ENCODE measurements around the gene TMEM127.

The TMEM127 gene

DNA sequence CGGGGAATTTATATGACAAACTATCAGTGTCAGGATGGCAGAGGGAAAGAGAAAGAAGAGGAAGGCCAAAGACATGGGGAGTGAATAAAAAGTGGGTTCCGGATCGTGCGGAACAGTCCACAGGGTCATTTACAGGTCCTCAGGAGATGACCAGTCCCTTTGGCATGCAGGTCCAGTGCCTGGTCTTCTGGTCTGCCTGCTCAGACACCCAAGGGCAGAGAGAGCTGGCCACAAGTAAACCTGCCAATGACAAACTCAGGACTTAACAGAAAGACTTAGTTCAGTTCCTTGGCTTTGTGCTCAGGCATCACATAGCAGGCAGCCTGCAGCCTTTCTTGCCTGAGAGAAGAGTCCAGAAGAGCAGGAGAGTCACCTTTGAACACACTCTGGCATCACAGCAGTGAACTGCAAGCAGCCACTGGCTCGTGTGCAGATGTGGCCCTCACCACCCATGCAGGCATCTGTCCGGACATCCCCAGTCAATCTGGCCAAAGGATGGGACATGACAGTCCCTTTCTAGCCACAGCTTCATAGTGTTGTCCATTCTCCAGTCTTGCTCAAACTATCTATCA, 14.0 kb downstream of the TMEM127 start:
- Histone ChIP-seq H3K4me3 (ENCODE audit: low read length) (no peak overlapping the region), H3K27ac (ENCODE audit: low read depth, low read length) (no peak overlapping the region), H3K9ac (ENCODE audit: low read depth, low read length) (no peak overlapping the region), H3K9me3 (ENCODE audit: insufficient read depth, low read depth, low read length) (no peaks in the 10 kb centered on the region), H3K4me1 (ENCODE audit: insufficient read depth, low read length) (no peaks in the 10 kb centered on the region), H3K36me3 (ENCODE audit: insufficient read depth, low read length) (peaks cover 28% of the 10 kb centered on the region), H3K27me3 (ENCODE audit: insufficient read depth, low read length) (no peaks in the 10 kb centered on the region)
- 94% methylated on average over 6 of the region's 6 CpGs for WGBS

DNA sequence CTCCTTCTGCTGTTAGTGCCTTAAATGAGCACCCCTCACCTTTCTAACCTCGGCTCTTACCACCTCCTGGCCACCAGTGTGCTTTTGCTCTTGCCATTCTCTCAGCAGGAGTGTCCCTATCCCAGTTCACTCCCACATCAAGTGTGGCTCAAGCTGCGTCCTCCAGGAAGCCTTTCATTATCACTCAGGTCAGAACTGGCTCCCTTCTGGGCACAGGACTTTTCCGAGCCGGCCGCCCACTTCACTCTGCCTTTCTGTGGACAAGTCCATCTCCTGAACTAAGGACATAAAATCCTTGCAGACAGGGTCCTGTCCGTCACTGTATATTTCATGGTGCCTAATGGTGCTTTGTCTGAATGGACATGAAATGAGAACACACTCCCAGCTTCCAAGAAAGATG, 15.6 kb downstream of the TMEM127 start:
- Histone ChIP-seq H3K27ac (ENCODE audit: low read depth, low read length) (no peak overlapping the region), H3K9ac (ENCODE audit: low read depth, low read length) (no peak overlapping the region), H3K9me3 (ENCODE audit: insufficient read depth, low read depth, low read length) (no peaks in the 10 kb centered on the region), H3K36me3 (ENCODE audit: insufficient read depth, low read length) (peaks cover 23% of the 10 kb centered on the region), H3K4me3 (ENCODE audit: low read length) (no peak overlapping the region), H3K27me3 (ENCODE audit: insufficient read depth, low read length) (no peaks in the 10 kb centered on the region), H3K4me1 (ENCODE audit: insufficient read depth, low read length) (no peaks in the 10 kb centered on the region)
- 91% methylated on average over 6 of the region's 6 CpGs for WGBS

DNA sequence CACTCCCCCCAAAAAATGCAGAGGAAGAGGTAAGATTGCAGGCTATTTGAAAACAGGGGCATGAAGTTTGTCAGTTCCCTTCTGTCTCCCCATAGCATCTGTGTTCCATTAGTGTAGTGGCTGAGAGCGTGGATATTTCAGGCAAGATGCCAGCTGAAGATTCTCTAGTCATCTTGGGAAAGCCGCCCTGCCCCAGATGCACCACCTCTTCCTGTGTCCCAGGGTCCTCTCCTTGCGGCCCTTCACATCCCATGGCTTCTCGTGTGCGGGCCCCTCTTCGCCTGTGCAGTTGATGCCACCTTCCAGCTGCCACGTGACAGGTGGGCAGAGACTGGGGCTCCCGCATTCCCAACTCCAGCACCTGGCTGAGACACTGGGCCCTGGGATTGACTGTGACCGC, 16.1 kb downstream of the TMEM127 start:
- no peak overlapping the region for H3K27ac ChIP-seq (ENCODE audit: low read depth, low read length)
- H3K4me1 ChIP-seq (ENCODE audit: insufficient read depth, low read length) = no peaks in the 10 kb centered on the region
- no peak overlapping the region for H3K4me3 ChIP-seq (ENCODE audit: low read length)
- no peaks in the 10 kb centered on the region for H3K9me3 ChIP-seq (ENCODE audit: insufficient read depth, low read depth, low read length)
- 94% methylated on average over 9 of the region's 9 CpGs for WGBS
- no peak overlapping the region for H3K9ac ChIP-seq (ENCODE audit: low read depth, low read length)
- peaks cover 18% of the 10 kb centered on the region for H3K36me3 ChIP-seq (ENCODE audit: insufficient read depth, low read length)
- no peaks in the 10 kb centered on the region for H3K27me3 ChIP-seq (ENCODE audit: insufficient read depth, low read length)

DNA sequence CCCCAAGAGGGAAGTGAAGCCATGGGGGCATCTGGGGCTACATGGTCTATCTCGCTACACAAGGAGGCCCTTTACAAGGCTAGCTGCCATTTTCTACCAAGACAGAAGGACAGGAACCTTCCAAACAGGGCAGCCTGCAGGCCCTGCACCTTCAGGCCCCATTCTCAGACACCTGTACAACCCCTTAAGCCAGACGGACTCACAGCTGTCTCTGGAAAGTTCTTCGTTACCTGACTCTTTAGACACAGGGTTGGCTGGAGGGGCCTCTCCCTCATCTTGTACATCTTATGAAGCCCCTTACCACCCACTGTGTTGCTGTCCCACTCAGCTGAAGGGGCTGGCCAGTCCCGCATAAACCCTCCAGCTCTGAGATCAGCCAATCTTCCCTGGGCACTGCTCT, 17.2 kb downstream of the TMEM127 start:
- no peak overlapping the region for H3K4me3 ChIP-seq (ENCODE audit: low read length)
- no peak overlapping the region for H3K9ac ChIP-seq (ENCODE audit: low read depth, low read length)
- 95% methylated on average over 4 of the region's 4 CpGs for WGBS
- H3K27me3 ChIP-seq (ENCODE audit: insufficient read depth, low read length) = no peaks in the 10 kb centered on the region
- H3K27ac ChIP-seq (ENCODE audit: low read depth, low read length) = no peak overlapping the region
- H3K4me1 ChIP-seq (ENCODE audit: insufficient read depth, low read length) = no peaks in the 10 kb centered on the region
- no peaks in the 10 kb centered on the region for H3K9me3 ChIP-seq (ENCODE audit: insufficient read depth, low read depth, low read length)
- peaks cover 7% of the 10 kb centered on the region for H3K36me3 ChIP-seq (ENCODE audit: insufficient read depth, low read length)

DNA sequence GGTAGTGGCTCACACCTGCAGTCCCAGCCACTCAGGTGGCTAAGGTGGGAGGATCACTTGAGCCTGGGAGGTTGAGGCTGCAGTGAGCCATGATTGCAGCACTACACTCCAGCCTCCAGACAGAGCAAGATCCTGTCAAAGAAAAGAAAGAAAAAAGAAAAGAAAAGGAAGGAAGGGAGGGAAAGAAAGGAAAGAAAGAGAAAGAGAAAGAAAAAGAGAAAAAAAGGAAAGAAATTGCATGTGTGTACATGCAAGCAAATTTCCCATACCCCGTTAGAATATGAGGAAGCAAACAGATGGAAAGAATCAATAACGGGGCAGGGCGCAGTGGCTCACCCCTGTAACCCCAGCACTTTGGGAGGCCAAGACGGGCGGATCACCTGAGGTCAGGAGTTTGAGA, 17.9 kb downstream of the TMEM127 start:
- H3K4me3 ChIP-seq (ENCODE audit: low read length) = no peak overlapping the region
- H3K27me3 ChIP-seq (ENCODE audit: insufficient read depth, low read length) = no peaks in the 10 kb centered on the region
- H3K9ac ChIP-seq (ENCODE audit: low read depth, low read length) = no peak overlapping the region
- no peaks in the 10 kb centered on the region for H3K9me3 ChIP-seq (ENCODE audit: insufficient read depth, low read depth, low read length)
- no peak overlapping the region for H3K27ac ChIP-seq (ENCODE audit: low read depth, low read length)
- H3K4me1 ChIP-seq (ENCODE audit: insufficient read depth, low read length) = no peaks in the 10 kb centered on the region
- peaks cover under 1% of the 10 kb centered on the region for H3K36me3 ChIP-seq (ENCODE audit: insufficient read depth, low read length)
- 100% methylated on average over 5 of the region's 5 CpGs for WGBS

DNA sequence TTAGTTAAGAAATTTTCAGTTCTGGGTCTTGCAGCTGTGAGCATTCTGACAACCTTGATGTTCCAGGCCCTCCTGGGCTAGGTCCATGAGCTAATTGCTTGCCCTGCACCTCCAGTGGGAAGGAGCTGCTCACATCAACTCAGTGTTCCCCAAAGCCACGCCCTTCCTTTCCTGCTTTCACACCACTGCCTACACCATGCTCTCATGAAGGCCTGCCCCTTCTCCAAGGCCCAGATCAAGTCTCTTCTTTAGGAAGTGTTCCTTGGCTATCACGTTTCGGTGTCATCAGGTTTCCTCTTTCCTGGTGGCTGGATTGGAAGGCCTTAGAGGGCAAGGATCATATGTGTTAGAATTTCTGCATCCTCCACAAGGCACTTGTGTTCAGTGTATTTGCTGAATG, 18.8 kb downstream of the TMEM127 start:
- 92% methylated on average over 3 of the region's 3 CpGs for WGBS
- Histone ChIP-seq H3K36me3 (ENCODE audit: insufficient read depth, low read length) (no peaks in the 10 kb centered on the region), H3K27me3 (ENCODE audit: insufficient read depth, low read length) (no peaks in the 10 kb centered on the region), H3K9ac (ENCODE audit: low read depth, low read length) (no peak overlapping the region), H3K27ac (ENCODE audit: low read depth, low read length) (no peak overlapping the region), H3K4me3 (ENCODE audit: low read length) (no peak overlapping the region), H3K4me1 (ENCODE audit: insufficient read depth, low read length) (no peaks in the 10 kb centered on the region), H3K9me3 (ENCODE audit: insufficient read depth, low read depth, low read length) (no peaks in the 10 kb centered on the region)

DNA sequence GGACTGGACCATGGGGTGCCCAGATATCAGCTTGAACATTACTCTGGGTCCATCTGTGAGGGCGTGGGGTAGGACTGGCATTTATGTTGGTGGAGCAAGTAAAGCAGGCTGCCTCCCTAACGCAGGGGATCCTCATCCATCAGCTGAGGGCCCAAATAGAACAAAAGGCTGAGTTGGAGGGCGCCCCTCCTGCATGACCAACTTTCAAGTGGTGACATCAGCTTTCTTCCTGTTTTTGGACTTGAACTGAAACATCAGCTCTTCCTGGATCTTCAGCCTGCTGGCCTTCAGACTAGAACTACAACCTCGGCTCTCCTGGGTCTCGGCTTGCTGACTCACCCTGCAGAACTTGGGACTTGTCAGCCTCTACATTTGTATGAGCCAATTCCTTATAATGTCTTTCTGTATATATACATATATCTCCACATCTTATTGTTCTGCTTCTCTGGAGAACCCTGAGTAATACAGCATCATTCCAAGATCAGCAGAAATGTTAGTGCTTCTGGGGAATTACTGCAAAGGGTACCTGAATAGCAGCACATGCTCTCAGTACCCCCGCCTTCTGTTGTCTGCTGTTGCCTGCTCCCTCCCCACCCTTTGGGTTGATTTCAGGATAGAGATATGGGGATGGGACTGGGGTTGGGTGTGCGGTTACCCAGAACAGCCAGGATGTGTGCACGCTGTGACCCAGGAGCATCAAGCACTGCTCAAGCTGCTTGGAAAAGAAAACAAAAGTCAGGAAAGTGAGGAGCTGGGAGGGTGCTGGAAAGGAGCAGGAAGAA, 20.0 kb downstream of the TMEM127 start:
- no peak overlapping the region for H3K9ac ChIP-seq (ENCODE audit: low read depth, low read length)
- H3K27me3 ChIP-seq (ENCODE audit: insufficient read depth, low read length) = no peaks in the 10 kb centered on the region
- 91% methylated on average over 8 of the region's 8 CpGs for WGBS
- no peaks in the 10 kb centered on the region for H3K36me3 ChIP-seq (ENCODE audit: insufficient read depth, low read length)
- H3K4me3 ChIP-seq (ENCODE audit: low read length) = no peak overlapping the region
- no peaks in the 10 kb centered on the region for H3K9me3 ChIP-seq (ENCODE audit: insufficient read depth, low read depth, low read length)
- peaks cover 6% of the 10 kb centered on the region; the same call in 1 of the 2 replicates for H3K4me1 ChIP-seq (ENCODE audit: insufficient read depth, low read length)
- H3K27ac ChIP-seq (ENCODE audit: low read depth, low read length) = no peak overlapping the region

DNA sequence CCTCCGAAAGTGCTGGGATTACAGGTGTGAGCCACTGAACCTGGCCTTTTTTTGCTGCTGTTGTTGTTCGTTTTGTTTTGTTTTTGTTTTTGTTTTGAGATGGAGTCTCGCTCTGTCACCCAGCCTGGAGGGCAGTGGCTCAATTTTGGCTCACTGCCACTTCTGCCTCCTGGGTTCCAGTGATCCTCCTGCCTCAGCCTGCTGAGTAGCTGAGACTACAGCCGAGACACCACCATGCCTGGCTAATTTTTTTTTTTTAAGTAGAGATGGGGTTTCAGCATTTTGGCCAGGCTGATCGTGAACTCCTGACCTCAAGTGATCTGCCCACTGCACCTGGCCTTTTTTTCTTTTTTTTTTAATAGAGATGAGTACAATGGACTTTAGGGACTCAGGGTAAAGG, 22.0 kb downstream of the TMEM127 start:
- 96% methylated on average over 5 of the region's 5 CpGs for WGBS
- H3K4me3 ChIP-seq (ENCODE audit: low read length) = no peak overlapping the region
- H3K36me3 ChIP-seq (ENCODE audit: insufficient read depth, low read length) = no peaks in the 10 kb centered on the region
- H3K27me3 ChIP-seq (ENCODE audit: insufficient read depth, low read length) = no peaks in the 10 kb centered on the region
- no peaks in the 10 kb centered on the region for H3K9me3 ChIP-seq (ENCODE audit: insufficient read depth, low read depth, low read length)
- no peak overlapping the region for H3K27ac ChIP-seq (ENCODE audit: low read depth, low read length)
- H3K9ac ChIP-seq (ENCODE audit: low read depth, low read length) = no peak overlapping the region
- peaks cover 6% of the 10 kb centered on the region; the same call in 1 of the 2 replicates for H3K4me1 ChIP-seq (ENCODE audit: insufficient read depth, low read length)

DNA sequence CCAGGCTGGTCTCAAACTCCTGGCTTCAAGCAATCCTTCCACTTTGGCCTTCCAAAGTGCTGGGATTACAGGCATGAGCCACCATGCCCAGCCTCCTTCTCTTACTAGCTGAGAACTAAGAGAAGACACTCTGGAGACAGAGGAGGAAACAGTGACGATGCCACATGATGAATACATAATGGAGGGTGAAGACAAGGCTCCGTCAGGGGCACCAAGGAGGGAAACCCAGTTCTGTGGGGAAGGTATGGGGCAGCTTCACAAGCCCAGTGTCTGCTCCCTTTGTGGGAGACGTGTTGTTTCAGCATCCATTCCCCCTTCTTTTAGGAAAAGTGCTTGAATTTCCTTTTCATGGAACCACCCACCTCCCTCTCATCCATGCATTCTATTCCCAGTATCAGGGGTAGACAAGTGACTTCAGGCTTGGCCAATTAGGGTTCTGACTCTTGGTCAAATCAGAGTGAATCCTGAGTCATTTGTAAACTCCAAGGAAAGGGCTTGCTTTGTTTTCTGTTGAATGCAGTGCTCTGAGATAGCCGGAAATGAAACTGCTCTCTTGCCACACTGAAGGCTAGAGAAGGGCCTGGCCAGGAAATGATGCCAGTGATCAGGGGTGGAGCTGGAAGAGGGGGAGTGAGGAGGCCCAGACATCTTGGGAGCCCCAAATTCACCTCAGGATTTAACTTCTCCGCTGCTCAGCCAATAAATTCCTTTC, 23.7 kb downstream of the TMEM127 start:
- peaks cover 6% of the 10 kb centered on the region; the same call in 1 of the 2 replicates for H3K4me1 ChIP-seq (ENCODE audit: insufficient read depth, low read length)
- H3K27ac ChIP-seq (ENCODE audit: low read depth, low read length) = no peak overlapping the region
- no peaks in the 10 kb centered on the region for H3K27me3 ChIP-seq (ENCODE audit: insufficient read depth, low read length)
- no peaks in the 10 kb centered on the region for H3K36me3 ChIP-seq (ENCODE audit: insufficient read depth, low read length)
- no peak overlapping the region for H3K9ac ChIP-seq (ENCODE audit: low read depth, low read length)
- 89% methylated on average over 4 of the region's 5 CpGs for WGBS
- H3K9me3 ChIP-seq (ENCODE audit: insufficient read depth, low read depth, low read length) = no peaks in the 10 kb centered on the region
- H3K4me3 ChIP-seq (ENCODE audit: low read length) = no peak overlapping the region

DNA sequence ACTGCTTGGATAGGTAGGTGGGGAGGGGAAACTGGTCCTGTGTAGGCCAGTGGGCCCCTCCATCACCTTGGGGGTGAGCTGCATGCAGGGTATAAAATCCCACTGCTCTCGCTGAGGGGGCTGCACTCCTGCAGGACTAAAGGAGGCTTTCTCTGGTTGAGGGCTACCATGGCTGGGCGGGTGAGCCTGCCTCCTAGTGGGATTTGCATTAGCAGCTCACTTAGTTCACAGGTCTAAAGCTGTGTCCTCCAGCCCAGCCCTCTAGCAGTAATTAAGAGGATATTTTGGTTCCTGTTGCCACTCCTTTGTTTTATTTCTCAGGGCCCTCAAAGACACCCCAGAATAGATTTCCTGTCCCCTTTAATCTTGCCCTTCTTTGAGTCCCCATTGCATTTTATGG, 24.6 kb downstream of the TMEM127 start:
- H3K4me3 ChIP-seq (ENCODE audit: low read length) = no peak overlapping the region
- no peak overlapping the region for H3K27ac ChIP-seq (ENCODE audit: low read depth, low read length)
- peaks cover 6% of the 10 kb centered on the region; the same call in 1 of the 2 replicates for H3K4me1 ChIP-seq (ENCODE audit: insufficient read depth, low read length)
- H3K27me3 ChIP-seq (ENCODE audit: insufficient read depth, low read length) = no peaks in the 10 kb centered on the region
- H3K9me3 ChIP-seq (ENCODE audit: insufficient read depth, low read depth, low read length) = no peaks in the 10 kb centered on the region
- WGBS = 67% methylated on average over 2 of the region's 2 CpGs
- H3K9ac ChIP-seq (ENCODE audit: low read depth, low read length) = no peak overlapping the region
- no peaks in the 10 kb centered on the region for H3K36me3 ChIP-seq (ENCODE audit: insufficient read depth, low read length)

DNA sequence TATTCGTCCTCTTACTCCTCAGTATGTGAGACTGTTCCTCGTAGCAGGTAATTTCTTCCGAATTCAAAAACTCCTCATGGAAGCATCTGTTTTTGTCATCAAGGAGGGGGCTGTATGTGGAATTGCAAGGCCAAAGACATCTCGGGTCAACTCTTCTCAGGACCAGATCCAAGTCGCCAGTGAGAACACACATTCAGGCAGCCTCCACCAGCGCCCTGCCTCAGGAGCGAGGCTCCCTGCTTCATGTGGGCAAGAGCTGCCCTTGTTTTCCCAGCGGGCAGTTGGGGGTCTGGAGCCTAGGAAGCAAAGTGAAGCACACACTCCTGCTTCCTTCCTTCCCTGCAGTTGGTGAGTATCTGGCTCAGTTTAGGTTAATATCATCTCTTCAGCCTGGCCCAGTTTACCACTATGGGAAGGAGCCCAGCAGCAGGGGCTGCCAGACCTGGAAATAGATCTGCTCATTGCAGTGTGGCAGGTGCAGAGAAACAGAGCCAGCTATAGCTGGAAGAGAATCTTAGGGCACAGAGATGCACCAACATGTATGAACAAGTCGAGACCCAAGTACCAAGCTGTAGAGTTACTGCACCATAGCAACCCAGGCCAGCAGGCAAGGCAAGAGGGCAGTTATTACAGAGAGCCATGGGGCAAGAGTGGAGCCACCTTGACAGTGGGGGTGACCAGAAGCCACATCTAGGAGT, 25.3 kb downstream of the TMEM127 start:
- Histone ChIP-seq H3K27me3 (ENCODE audit: insufficient read depth, low read length) (no peaks in the 10 kb centered on the region), H3K4me3 (ENCODE audit: low read length) (no peak overlapping the region), H3K9ac (ENCODE audit: low read depth, low read length) (no peak overlapping the region; the same call in 1 of the 2 replicates), H3K36me3 (ENCODE audit: insufficient read depth, low read length) (no peaks in the 10 kb centered on the region), H3K27ac (ENCODE audit: low read depth, low read length) (no peak overlapping the region), H3K9me3 (ENCODE audit: insufficient read depth, low read depth, low read length) (no peaks in the 10 kb centered on the region), H3K4me1 (ENCODE audit: insufficient read depth, low read length) (peaks cover 6% of the 10 kb centered on the region; the same call in 1 of the 2 replicates)
- WGBS = 94% methylated on average over 8 of the region's 9 CpGs
